Measurements from ENCODE around the gene AGAP1.

AGAP1 gene

GRCh38 chr2:236170590-236171165 lies 676.8 kb downstream of the AGAP1 start:
- DNase-seq, result no peak

GRCh38 chr2:236171181-236171679 lies 677.4 kb downstream of the AGAP1 start:
- DNase-seq, result no peak

- DNase-seq, result no peak
These were observed 677.9 kb downstream of the AGAP1 start for GRCh38 chr2:236171680-236172254.

- no peak for DNase-seq
These were observed 678.6 kb downstream of the AGAP1 start for GRCh38 chr2:236172255-236173035.

- DNase-seq, result no peak
These were observed 679.3 kb downstream of the AGAP1 start for GRCh38 chr2:236173036-236173728.

- DNase-seq, result no peak
These were observed 680.1 kb downstream of the AGAP1 start for GRCh38 chr2:236173729-236174607.

- DNase-seq, result no peak
These were observed 681.8 kb downstream of the AGAP1 start for GRCh38 chr2:236175548-236176150.

- no peak for DNase-seq
These were observed 682.6 kb downstream of the AGAP1 start for GRCh38 chr2:236176417-236176816.

- DNase-seq, result no peak
These were observed 683.1 kb downstream of the AGAP1 start for GRCh38 chr2:236176951-236177350.

GRCh38 chr2:236177604-236177966 lies 683.7 kb downstream of the AGAP1 start:
- no peak for DNase-seq

GRCh38 chr2:236177967-236178889 lies 684.4 kb downstream of the AGAP1 start:
- no peak for DNase-seq

- no peak for DNase-seq
These were observed 685.0 kb downstream of the AGAP1 start for GRCh38 chr2:236178890-236179235.

GRCh38 chr2:236179236-236180075 lies 685.6 kb downstream of the AGAP1 start:
- no peak for DNase-seq

- DNase-seq, result no peak
These were observed 686.4 kb downstream of the AGAP1 start for GRCh38 chr2:236180076-236180816.

- peak; percentile 22 for DNase-seq
These were observed 687.1 kb downstream of the AGAP1 start for GRCh38 chr2:236180831-236181453.
